DND-41 (cell line): ENCODE results near the gene KIAA1328.

ENCODE experiments used
- EZH2 ChIP-seq: IDR thresholded peaks from 3 replicates; pipeline ENCODE4 v1.6.1; 2012; ENCODE audit warnings: borderline replicate concordance, low read depth, mild to moderate bottlenecking, moderate library complexity, low read length, inconsistent platforms; ENCODE audit not compliant: severe bottlenecking
- TF ChIP-seq, protein P1 (sequence below): IDR thresholded peaks from 2 replicates; pipeline ENCODE4 v1.5.1; 2012; ENCODE audit warnings: borderline replicate concordance, low read length, moderate library complexity, mild to moderate bottlenecking; ENCODE audit not compliant: poor library complexity, severe bottlenecking; ENCODE audit errors: extremely low read depth

DNA sequence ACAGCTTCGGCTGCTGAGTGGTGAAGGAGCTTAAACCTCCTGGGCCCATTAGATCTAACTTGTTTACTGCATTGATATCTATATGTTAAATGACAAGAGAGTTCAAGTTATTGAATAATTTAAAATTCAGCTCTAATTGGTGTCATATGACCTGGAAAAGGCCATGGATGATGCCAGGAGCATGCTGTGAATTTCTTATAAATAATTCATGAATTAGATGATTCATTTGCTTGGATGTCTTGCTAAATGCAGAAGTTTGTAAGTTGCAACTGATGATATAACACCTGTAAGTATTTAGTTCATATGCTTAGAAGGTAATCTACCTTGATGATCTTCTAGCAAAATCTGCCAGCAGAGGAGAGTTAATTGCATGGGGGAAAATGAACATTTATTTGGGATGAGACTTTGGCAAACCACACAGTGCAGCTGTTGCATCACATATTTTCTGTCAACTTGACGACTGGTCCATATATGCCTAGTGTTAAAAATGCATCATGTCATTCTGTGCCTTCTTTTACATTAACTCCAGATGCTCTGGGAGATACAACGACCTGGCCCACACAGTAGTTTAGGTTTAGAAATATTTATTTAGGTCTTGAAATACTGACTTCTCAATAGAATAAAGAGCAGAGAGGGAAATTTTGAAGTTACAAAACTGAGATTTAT lies 226.3 kb downstream of the KIAA1328 start:
- TF ChIP-seq, protein P1, sequence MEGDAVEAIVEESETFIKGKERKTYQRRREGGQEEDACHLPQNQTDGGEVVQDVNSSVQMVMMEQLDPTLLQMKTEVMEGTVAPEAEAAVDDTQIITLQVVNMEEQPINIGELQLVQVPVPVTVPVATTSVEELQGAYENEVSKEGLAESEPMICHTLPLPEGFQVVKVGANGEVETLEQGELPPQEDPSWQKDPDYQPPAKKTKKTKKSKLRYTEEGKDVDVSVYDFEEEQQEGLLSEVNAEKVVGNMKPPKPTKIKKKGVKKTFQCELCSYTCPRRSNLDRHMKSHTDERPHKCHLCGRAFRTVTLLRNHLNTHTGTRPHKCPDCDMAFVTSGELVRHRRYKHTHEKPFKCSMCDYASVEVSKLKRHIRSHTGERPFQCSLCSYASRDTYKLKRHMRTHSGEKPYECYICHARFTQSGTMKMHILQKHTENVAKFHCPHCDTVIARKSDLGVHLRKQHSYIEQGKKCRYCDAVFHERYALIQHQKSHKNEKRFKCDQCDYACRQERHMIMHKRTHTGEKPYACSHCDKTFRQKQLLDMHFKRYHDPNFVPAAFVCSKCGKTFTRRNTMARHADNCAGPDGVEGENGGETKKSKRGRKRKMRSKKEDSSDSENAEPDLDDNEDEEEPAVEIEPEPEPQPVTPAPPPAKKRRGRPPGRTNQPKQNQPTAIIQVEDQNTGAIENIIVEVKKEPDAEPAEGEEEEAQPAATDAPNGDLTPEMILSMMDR = no peak
- no peak for TF ChIP-seq EZH2
